Colonic mucosa (tissue), 4 donors: ENCODE results near the gene LILRA5. TPM values are rescaled to one million over a fixed set of nuclear protein-coding genes. Genes with fewer than 3 reads are reported as not detected.

Source experiments
- DNase-seq: peaks from one replicate; pipeline ENCODE4 v3.0.0-alpha.2; 2020
- H3K27ac ChIP-seq: fragments of 200-600 bp; one replicate; pipeline ENCODE4 v1.8.0; 2021
- H3K27me3 ChIP-seq: fragments of 200-600 bp; one replicate; pipeline ENCODE4 v1.8.0; 2021
- H3K36me3 ChIP-seq: fragments of 200-600 bp; one replicate; pipeline ENCODE4 v1.8.0; 2021
- H3K4me1 ChIP-seq: fragments of 200-600 bp; one replicate; pipeline ENCODE4 v1.8.0; 2021; ENCODE audit warnings: mild to moderate bottlenecking
- H3K4me3 ChIP-seq: fragments of 200-600 bp; one replicate; pipeline ENCODE4 v1.8.0; 2021
- H3K9ac ChIP-seq, 2 donors: one replicate each; pipeline ENCODE4 v1.7.0; 2013; ENCODE audit warnings: control low read depth in 2 of 2, low read depth in 2 of 2, low read length in 2 of 2
- H3K9me3 ChIP-seq: fragments of 200-600 bp; one replicate; pipeline ENCODE4 v1.8.0; 2021
- intact Hi-C: fragments of 100-400 bp; cut with DNase I; formaldehyde crosslinking; loops from one replicate; pipeline ENCODE4 v1.14.1; 2022
- total RNA-seq, 2 donors: library from RNA; stranded (reverse); fragmentation: NEBNext Ultra II Directional in 1 of 2; extraction: Animal tissue kit (Norgen Biotek cat#: 25700) in 1 of 2; gene quantifications; one replicate each; pipeline ENCODE4 v1.2.1, GENCODE V29; 2021
- TF ChIP-seq, protein P1 (sequence below): fragments of 200-600 bp; IDR thresholded peaks from one replicate; pipeline ENCODE4 v1.8.0; 2022; ENCODE audit warnings: antibody characterized with exemption, mild to moderate bottlenecking
- donor health status: healthy.
- donor health status: DM: no; HTN: no; CAD: no.
- donor health status: DM: no; HTN: no; CAD: no.

LILRA5 gene
- total RNA-seq, 2 donors from 2014 or later: 0.42 to 2.7 TPM

DNA sequence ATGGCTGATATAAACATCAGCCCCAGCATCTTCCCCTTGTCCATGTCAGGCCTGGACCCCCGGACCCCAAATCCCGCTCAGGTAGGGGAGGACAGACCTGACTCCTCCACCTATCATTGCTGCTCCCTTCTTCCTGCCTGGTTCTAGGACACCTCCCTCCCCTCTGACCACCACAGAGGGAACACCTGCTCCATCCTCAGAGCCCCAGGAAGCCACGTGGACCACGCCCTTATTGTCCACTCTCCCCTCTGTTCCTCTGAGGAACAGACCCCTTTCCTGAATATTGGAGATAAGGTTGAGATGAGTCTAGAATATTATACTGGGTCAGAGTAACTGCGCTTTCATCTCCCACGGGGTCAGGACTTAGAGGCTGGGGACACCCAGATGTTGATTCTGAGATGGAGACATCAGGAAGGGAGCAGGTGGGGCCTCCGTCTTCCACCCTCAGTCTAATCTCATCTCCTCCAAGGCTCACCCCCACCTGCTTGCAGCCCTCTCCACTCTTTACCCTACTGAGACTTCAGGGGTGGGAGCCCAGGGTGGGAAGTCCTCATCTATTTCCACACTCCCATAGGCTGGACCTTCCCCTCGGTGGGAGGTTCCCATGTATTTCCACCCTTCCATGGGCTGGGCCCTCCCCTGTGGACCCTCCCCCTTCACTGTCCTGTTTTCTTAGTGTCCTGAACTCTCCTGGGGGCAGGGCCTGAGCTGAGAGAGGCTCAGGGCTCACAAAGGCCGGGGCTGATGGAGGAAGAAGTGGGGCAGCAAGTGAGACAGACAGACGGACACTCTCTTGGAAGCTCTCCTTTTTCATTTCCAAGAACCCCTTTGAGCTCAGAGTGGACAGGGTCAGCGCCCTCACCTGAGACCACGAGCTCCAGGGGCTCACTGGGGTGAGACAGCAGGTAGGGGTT lies 23.3 kb upstream of the LILRA5 start:
- intact Hi-C loops: no loop called here
- TF ChIP-seq, protein P1, sequence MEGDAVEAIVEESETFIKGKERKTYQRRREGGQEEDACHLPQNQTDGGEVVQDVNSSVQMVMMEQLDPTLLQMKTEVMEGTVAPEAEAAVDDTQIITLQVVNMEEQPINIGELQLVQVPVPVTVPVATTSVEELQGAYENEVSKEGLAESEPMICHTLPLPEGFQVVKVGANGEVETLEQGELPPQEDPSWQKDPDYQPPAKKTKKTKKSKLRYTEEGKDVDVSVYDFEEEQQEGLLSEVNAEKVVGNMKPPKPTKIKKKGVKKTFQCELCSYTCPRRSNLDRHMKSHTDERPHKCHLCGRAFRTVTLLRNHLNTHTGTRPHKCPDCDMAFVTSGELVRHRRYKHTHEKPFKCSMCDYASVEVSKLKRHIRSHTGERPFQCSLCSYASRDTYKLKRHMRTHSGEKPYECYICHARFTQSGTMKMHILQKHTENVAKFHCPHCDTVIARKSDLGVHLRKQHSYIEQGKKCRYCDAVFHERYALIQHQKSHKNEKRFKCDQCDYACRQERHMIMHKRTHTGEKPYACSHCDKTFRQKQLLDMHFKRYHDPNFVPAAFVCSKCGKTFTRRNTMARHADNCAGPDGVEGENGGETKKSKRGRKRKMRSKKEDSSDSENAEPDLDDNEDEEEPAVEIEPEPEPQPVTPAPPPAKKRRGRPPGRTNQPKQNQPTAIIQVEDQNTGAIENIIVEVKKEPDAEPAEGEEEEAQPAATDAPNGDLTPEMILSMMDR: no peak
- H3K36me3 ChIP-seq: no peaks in the 10 kb centered on the region
- H3K9ac ChIP-seq: no peak overlapping the region
- H3K27ac ChIP-seq: no peak overlapping the region
- no peaks in the 10 kb centered on the region for H3K9me3 ChIP-seq
- H3K4me3 ChIP-seq: no peak overlapping the region
- DNase-seq: no peak
- no peaks in the 10 kb centered on the region for H3K27me3 ChIP-seq
- H3K4me1 ChIP-seq: no peaks in the 10 kb centered on the region

DNA sequence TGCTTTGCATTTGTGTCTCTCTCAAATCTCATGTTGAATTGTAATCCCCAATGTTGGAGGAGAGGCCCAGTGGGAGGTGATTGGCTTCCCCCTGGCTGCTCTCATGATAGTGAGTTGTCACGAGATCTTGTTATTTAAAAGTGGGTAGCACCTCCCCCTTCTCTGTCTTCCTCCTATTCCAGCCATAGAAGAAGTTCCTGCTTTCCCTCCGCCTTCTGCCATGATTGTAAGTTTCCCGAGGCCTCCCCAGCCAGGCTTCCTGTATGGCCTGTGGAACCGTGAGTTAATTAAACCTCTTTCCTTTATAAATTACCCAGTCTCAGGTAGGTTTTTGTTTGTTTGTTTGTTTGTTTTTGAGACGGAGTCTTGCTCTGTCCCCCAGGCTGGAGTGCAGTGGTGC lies 22.2 kb upstream of the LILRA5 start:
- no peaks in the 10 kb centered on the region for H3K4me1 ChIP-seq
- H3K9ac ChIP-seq: no peak overlapping the region
- no peaks in the 10 kb centered on the region for H3K27me3 ChIP-seq
- intact Hi-C loops: no loop called here
- no peaks in the 10 kb centered on the region for H3K36me3 ChIP-seq
- no peaks in the 10 kb centered on the region for H3K9me3 ChIP-seq
- DNase-seq: no peak
- H3K27ac ChIP-seq: no peak overlapping the region
- H3K4me3 ChIP-seq: no peak overlapping the region
- TF ChIP-seq, protein P1: no peak

DNA sequence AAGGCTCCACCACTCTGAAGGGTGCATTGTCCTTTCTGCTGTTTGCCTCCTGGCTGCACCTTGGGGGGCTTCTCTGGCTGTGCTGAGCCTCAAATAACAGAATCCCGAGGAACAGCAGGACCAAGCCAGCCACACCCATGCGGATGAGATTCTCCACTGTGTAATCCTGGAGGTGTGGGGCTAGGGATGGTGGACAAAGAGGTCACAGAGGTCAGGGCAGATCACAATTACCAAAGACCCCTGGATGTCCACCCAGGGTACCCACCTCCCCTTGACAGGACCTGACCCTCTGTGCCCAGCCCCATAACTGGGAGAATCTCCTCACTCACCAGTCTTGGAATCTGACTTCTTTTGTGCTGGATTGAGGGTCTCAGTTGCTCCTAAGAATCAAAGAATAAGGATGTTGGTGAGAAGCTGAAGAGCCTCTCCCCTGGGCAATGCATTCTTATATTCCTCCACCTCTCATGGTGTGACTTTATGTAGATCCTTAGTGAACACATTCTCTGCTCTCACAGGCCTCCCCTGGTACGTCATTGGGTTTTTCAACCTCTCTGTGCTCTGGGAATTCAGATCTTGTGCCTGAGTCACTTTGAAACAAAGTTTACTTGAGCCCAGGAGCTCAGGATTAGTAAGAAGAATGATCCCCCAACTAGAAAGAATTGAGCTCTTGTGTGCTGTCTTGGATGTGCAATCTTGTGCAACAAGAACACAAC lies 20.8 kb upstream of the LILRA5 start:
- Histone ChIP-seq H3K9me3 (no peaks in the 10 kb centered on the region), H3K27ac (no peak overlapping the region), H3K27me3 (no peaks in the 10 kb centered on the region), H3K36me3 (no peaks in the 10 kb centered on the region), H3K4me1 (no peaks in the 10 kb centered on the region), H3K4me3 (no peak overlapping the region), H3K9ac (no peak overlapping the region)
- TF ChIP-seq, protein P1: no peak
- intact Hi-C loops: no loop called here
- DNase-seq: no peak

DNA sequence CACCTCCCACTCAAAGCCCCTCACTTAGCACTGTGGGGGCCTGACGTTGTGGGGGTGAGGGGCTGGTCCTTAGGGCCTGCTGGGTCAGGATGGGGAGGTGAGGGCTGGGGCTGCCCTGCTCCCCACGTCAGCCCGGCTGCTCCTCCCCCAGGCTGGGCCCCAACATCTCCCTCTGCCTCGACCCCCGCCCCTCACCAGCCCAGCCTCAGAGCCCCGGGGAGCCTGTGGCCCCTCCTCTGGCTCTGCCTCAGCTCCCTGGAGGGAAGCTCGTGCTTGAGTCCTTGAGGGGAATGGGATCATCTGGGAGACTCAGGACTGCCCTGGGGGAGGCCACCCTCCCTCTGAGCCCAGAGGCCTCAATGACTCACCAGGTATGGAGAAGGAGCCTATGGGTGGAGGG lies 19.2 kb upstream of the LILRA5 start:
- Histone ChIP-seq H3K36me3 (no peaks in the 10 kb centered on the region), H3K9ac (no peak overlapping the region), H3K9me3 (no peaks in the 10 kb centered on the region), H3K4me3 (no peak overlapping the region), H3K27ac (no peak overlapping the region), H3K27me3 (no peaks in the 10 kb centered on the region), H3K4me1 (no peaks in the 10 kb centered on the region)
- TF ChIP-seq, protein P1: no peak
- intact Hi-C loops: no loop called here
- DNase-seq: no peak

DNA sequence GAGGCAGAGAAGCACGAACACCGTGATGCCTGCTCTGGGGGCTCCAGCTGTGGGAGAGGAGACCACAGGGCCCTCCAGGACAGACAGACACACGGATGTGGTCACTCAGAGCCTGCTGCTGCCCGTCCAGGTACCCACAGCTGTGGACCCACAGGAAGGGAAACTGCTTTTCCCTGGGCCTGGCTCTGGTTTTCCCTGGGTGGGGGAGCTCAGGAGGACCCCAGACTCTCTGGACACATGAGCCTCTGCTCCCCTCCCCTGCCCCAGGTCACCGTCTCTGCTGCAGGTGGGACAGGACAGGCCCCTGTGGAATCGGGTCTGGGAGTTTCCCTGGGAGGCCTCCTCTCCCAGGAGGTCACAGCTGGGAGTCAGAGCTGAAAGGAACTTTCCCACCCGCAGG lies 18.7 kb upstream of the LILRA5 start:
- TF ChIP-seq, protein P1: no peak

More for the DNA sequence above, 18.7 kb upstream of the LILRA5 start:
- DNase-seq: no peak
- Histone ChIP-seq H3K4me1 (no peaks in the 10 kb centered on the region), H3K36me3 (no peaks in the 10 kb centered on the region), H3K27ac (no peak overlapping the region), H3K4me3 (no peak overlapping the region), H3K9me3 (no peaks in the 10 kb centered on the region), H3K9ac (no peak overlapping the region), H3K27me3 (no peaks in the 10 kb centered on the region)
- intact Hi-C loops: no loop called here
